GM19240 (cell line): ENCODE data around the gene PLEKHA4.

Experiments
- DNase-seq: peaks from one replicate; pipeline ENCODE4 v3.0.0; 2011; ENCODE audit warnings: low spot score; ENCODE audit not compliant: insufficient read length

Gene PLEKHA4

GRCh38 chr19:48830965-48831364, 37.5 kb downstream of the PLEKHA4 start:
- no peak for DNase-seq

- DNase-seq, result no peak
Observed at GRCh38 chr19:48830088-48830487, 38.3 kb downstream of the PLEKHA4 start.

- no peak for DNase-seq
Observed at GRCh38 chr19:48826606-48827020, 41.8 kb downstream of the PLEKHA4 start.

- DNase-seq, result no peak
Observed at GRCh38 chr19:48822514-48822913, 45.9 kb downstream of the PLEKHA4 start.

- no peak for DNase-seq
Observed at GRCh38 chr19:48821633-48822032, 46.8 kb downstream of the PLEKHA4 start.

GRCh38 chr19:48819366-48819816, 49.0 kb downstream of the PLEKHA4 start:
- no peak for DNase-seq

- DNase-seq, result no peak
Observed at GRCh38 chr19:48818234-48818820, 50.1 kb downstream of the PLEKHA4 start.

- DNase-seq, result no peak
Observed at GRCh38 chr19:48817585-48818124, 50.8 kb downstream of the PLEKHA4 start.

- no peak for DNase-seq
Observed at GRCh38 chr19:48815870-48816501, 52.4 kb downstream of the PLEKHA4 start.

GRCh38 chr19:48814895-48815294, 53.5 kb downstream of the PLEKHA4 start:
- DNase-seq, result no peak

GRCh38 chr19:48813123-48813913, 55.1 kb downstream of the PLEKHA4 start:
- no peak for DNase-seq

GRCh38 chr19:48812094-48812929, 56.1 kb downstream of the PLEKHA4 start:
- DNase-seq, result peak; percentile 74

- DNase-seq, result no peak
Observed at GRCh38 chr19:48810151-48810550, 58.3 kb downstream of the PLEKHA4 start.

GRCh38 chr19:48807590-48808308, 60.7 kb downstream of the PLEKHA4 start:
- no peak for DNase-seq

GRCh38 chr19:48806818-48807589, 61.4 kb downstream of the PLEKHA4 start:
- DNase-seq, result no peak

GRCh38 chr19:48806518-48806817, 61.9 kb downstream of the PLEKHA4 start:
- DNase-seq, result peak; percentile 48

GRCh38 chr19:48805452-48805851, 63.0 kb downstream of the PLEKHA4 start:
- no peak for DNase-seq

- no peak for DNase-seq
Observed at GRCh38 chr19:48804496-48804895, 63.9 kb downstream of the PLEKHA4 start.

GRCh38 chr19:48802623-48803022, 65.8 kb downstream of the PLEKHA4 start:
- DNase-seq, result no peak
